Mesodermal cell (in vitro differentiated cells): Measurements from ENCODE around the gene TLX1.
A peak's percentile ranks its signal among the peaks of the same experiment; 100 is the strongest.

Experiments
- H3K27ac ChIP-seq: 2 replicates; pipeline ENCODE4 v1.7.0; 2013; ENCODE audit warnings: mild to moderate bottlenecking, low read depth, low read length, moderate library complexity; ENCODE audit not compliant: severe bottlenecking
- H3K36me3 ChIP-seq: 2 replicates; pipeline ENCODE4 v1.7.1; 2013; ENCODE audit warnings: mild to moderate bottlenecking, low read length, moderate library complexity; ENCODE audit not compliant: control insufficient read depth, insufficient read depth
- H3K4me1 ChIP-seq: one replicate; pipeline ENCODE4 v1.7.1; 2013; ENCODE audit warnings: mild to moderate bottlenecking, low read length; ENCODE audit not compliant: insufficient read depth, control insufficient read depth, poor library complexity, severe bottlenecking
- H3K4me3 ChIP-seq: 2 replicates; pipeline ENCODE4 v1.7.0; 2013; ENCODE audit warnings: low read length, control low read depth, mild to moderate bottlenecking; ENCODE audit not compliant: insufficient read depth, poor library complexity, severe bottlenecking; ENCODE audit errors: extremely low read depth
- H3K9me3 ChIP-seq: 2 replicates; pipeline ENCODE4 v1.7.1; 2013; ENCODE audit warnings: mild to moderate bottlenecking, low read length, moderate library complexity; ENCODE audit not compliant: control insufficient read depth
- WGBS, 2 experiments: methylation state at CpG; one replicate each; pipeline ENCODE4 v1.1.5; 2013; ENCODE audit warnings: missing lambda C conversion rate in 2 of 2; ENCODE audit not compliant: insufficient coverage in 2 of 2; 5-methylcytosine and 5-hydroxymethylcytosine counted together

TLX1 gene

GRCh38 chr10:101095004-101095403 is 36.1 kb upstream of the TLX1 start:
- WGBS, 2 experiments, result 86 to 98% methylated on average over 4 to 5 of the region's 6 CpGs
- peaks cover 12% of the 10 kb centered on the region for H3K4me1 ChIP-seq

DNA sequence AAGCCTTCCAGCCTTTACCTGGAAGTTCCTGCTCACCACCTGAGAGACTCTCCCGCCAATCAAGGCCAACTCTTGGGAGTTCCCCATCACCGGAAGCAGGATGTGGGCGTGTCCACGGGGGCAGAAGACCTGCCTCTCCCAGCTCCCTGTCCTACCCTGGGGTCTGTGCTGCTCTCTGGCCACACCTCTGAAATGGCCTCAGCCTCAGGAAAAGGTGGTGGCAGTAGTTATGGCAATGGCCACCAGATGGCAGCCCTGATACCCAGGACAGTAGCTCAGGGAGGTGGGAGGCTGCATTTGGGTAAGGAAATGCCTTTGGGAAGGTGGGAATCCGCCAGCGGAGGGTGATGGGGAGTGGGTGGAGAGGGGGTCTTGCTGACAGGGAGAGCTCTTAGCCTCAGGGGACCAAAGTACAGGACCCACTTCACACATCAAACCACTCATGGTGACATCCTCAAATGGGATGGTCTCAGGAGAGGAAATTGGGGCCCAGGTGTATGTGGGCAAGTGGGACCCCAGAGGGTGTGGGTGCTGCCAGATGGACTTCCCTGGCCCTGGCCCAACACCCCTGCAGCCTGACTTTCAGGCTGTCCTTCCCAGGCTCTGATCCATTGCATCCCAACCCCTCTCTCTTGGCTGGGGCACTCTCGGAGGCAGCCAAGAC is 35.4 kb upstream of the TLX1 start:
- Histone ChIP-seq H3K27ac (no peak overlapping the region), H3K4me3 (no peak overlapping the region), H3K36me3 (no peaks in the 10 kb centered on the region), H3K9me3 (no peaks in the 10 kb centered on the region), H3K4me1 (peaks cover 12% of the 10 kb centered on the region)
- WGBS, 2 experiments, result 8 to 15% methylated on average over 2 of the region's 7 CpGs

More at GRCh38 chr10:101095004-101095403, 36.1 kb upstream of the TLX1 start:
- Histone ChIP-seq H3K36me3 (no peaks in the 10 kb centered on the region), H3K4me3 (no peak overlapping the region), H3K9me3 (no peaks in the 10 kb centered on the region), H3K27ac (no peak overlapping the region)

- 93 to 95% methylated on average over 3 to 4 of the region's 4 CpGs for WGBS, 2 experiments
- H3K4me3 ChIP-seq, result no peak overlapping the region
- H3K27ac ChIP-seq, result no peak overlapping the region
- peaks cover 12% of the 10 kb centered on the region for H3K4me1 ChIP-seq
- no peaks in the 10 kb centered on the region for H3K9me3 ChIP-seq
- H3K36me3 ChIP-seq, result no peaks in the 10 kb centered on the region
Observed at GRCh38 chr10:101096378-101096777, 34.7 kb upstream of the TLX1 start.

- H3K4me1 ChIP-seq, result peaks cover 12% of the 10 kb centered on the region
- H3K9me3 ChIP-seq, result no peaks in the 10 kb centered on the region
- peak overlapping the region; percentile 13 for H3K27ac ChIP-seq
- H3K36me3 ChIP-seq, result no peaks in the 10 kb centered on the region
- no peak overlapping the region for H3K4me3 ChIP-seq
- WGBS, 2 experiments, result 43 to 44% methylated on average over 2 to 4 of the region's 4 CpGs
Observed at GRCh38 chr10:101097881-101098280, 33.2 kb upstream of the TLX1 start.

DNA sequence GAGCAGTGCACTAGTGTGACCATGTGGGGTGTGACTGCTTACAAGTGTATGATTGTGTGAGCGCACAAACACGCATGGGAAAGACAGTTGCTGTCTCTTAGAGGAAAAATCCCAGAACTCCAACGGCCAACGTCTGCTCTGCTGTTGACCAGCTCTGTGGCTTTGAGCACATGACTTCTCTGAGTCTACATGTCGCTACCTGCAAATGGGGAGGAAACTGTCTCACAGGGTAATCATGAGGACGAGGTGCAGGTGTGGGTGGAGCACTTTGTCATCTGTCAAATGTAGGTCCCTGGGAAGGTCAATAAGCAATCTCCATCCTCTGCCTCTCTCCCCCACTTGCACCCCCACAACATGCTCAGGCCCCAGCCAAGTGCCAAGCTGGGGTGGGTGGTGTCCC is 31.2 kb upstream of the TLX1 start:
- no peak overlapping the region for H3K4me3 ChIP-seq
- WGBS, 2 experiments, result 95 to 96% methylated on average over 4 to 5 of the region's 6 CpGs
- H3K9me3 ChIP-seq, result no peaks in the 10 kb centered on the region
- H3K4me1 ChIP-seq, result peaks cover 9% of the 10 kb centered on the region
- H3K27ac ChIP-seq, result no peak overlapping the region
- no peaks in the 10 kb centered on the region for H3K36me3 ChIP-seq

- WGBS, 2 experiments, result 68 to 75% methylated on average over 4 of the region's 4 CpGs
Observed at GRCh38 chr10:101101372-101101881, 29.7 kb upstream of the TLX1 start.

DNA sequence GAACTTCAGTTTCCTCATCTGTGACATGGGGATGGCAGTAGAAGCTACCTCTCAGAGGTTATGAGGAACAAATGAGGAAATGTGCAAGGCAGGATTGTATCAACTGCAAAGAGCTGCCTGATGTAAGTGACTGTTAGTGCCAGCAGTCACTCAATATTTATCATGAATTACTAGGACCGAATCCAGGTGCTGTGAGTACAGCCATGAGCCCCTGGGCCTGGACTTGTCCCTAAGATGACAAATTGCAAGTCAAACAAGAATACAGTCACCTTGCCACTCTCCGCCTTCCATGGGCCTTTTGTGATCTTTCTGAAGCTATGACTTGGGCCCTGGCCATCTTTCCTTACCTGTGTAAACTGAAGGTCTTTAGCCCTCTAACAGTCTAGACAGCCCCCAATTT is 27.7 kb upstream of the TLX1 start:
- Histone ChIP-seq H3K4me3 (no peak overlapping the region), H3K36me3 (no peaks in the 10 kb centered on the region), H3K27ac (no peak overlapping the region), H3K4me1 (no peaks in the 10 kb centered on the region), H3K9me3 (no peaks in the 10 kb centered on the region)
- 82 to 89% methylated on average over 2 of the region's 2 CpGs for WGBS, 2 experiments

More at GRCh38 chr10:101101372-101101881, 29.7 kb upstream of the TLX1 start:
- Histone ChIP-seq H3K9me3 (no peaks in the 10 kb centered on the region), H3K27ac (no peak overlapping the region), H3K4me1 (peaks cover 9% of the 10 kb centered on the region), H3K4me3 (no peak overlapping the region), H3K36me3 (no peaks in the 10 kb centered on the region)

DNA sequence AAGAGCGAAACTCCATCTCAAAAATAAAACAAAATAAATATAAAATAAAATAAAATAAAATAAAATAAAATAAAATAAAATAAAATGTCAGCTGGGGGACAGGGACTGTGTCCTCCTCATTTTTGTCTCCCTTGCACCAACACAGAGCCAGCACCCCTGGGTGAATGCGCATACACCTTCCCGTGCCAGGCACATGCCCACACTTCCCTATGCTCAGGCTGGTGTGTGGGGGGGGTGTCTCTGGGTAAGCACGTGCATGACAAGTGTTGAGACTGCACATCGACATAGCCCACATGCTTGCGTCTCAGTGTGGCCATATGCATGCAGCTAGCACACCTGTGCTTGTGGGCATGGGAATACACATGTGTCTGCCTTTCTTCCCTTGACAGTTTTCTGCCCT is 24.7 kb upstream of the TLX1 start:
- H3K27ac ChIP-seq, result no peak overlapping the region
- no peaks in the 10 kb centered on the region for H3K4me1 ChIP-seq
- 87 to 100% methylated on average over 3 to 5 of the region's 6 CpGs for WGBS, 2 experiments
- H3K9me3 ChIP-seq, result no peaks in the 10 kb centered on the region
- H3K4me3 ChIP-seq, result no peak overlapping the region
- H3K36me3 ChIP-seq, result no peaks in the 10 kb centered on the region

DNA sequence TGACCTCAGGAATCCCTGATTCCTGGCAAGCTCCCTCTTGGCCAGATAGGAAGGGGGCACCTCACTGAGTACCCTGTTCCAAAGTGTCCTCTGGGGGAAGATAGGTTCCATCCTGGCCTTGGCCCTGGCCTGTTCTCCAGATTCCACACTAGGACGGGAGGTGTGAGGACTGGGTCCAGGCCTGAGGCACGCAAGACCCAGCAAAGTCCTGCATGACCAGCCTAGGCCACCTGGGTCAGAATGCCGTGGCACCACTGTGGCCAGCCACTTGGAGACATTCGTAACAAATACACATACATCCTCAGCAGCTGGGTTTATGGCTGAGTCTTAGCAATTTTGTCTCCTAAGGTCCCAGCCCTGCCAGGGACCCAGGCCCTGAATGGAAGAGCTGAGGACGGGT is 23.3 kb upstream of the TLX1 start:
- WGBS, 2 experiments, result 87% methylated on average over 4 of the region's 5 CpGs
- Histone ChIP-seq H3K4me3 (no peak overlapping the region), H3K9me3 (no peaks in the 10 kb centered on the region), H3K36me3 (no peaks in the 10 kb centered on the region), H3K4me1 (no peaks in the 10 kb centered on the region), H3K27ac (no peak overlapping the region)

DNA sequence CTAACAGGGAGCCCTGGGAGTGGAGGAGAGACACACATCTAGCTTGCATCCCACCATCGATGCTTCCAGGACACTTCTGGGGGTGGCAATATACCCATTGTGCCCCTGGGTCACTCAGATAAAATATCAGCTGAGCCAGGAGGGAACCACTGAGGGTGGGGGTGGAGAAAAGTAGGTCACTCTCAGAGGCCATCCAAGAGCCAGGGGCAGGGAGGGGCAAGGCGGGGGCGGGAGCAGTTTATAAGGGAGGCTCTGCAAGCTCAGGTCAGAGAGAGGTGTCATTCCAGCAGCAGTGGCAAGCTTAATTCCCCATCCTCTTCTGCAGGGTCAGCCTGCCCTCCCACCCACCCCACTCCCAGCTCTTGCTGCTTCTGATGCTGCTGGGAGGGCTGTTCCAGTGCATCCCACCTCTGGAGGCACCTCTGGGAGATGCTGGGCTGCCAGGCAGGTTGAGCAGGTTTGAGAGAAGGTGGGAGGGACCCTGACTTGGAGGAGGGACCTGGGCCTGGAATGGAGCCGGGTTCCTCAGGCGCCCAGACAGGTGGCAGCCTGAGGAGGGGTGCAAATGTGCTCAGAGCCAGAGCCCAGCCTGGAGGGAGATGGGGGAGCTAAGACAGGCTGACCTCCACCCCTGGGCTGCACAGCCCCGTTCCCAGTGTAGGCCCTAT is 20.1 kb upstream of the TLX1 start:
- H3K4me3 ChIP-seq, result no peak overlapping the region
- no peaks in the 10 kb centered on the region for H3K36me3 ChIP-seq
- H3K4me1 ChIP-seq, result no peaks in the 10 kb centered on the region
- no peak overlapping the region for H3K27ac ChIP-seq
- 65 to 81% methylated on average over 3 to 4 of the region's 6 CpGs for WGBS, 2 experiments
- no peaks in the 10 kb centered on the region for H3K9me3 ChIP-seq

DNA sequence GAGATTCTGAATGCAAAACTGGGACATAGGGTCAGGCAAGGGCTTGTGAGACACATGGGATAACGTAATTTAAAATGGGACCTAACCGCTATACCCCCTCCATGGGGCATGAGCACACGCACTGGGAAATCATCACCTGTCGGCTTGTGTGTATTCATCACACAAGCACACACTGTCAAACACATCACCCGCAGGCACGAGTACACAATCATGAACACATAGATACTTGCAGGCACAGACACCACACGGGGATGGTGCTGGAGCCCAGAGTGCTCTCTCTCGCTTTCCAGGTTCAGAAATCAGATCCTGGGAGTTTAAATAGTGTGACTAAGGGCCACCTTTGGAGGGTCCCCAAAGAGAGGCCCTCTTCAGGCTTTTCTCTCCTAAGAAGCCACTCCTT is 19.6 kb upstream of the TLX1 start:
- Histone ChIP-seq H3K9me3 (no peaks in the 10 kb centered on the region), H3K4me1 (no peaks in the 10 kb centered on the region), H3K36me3 (no peaks in the 10 kb centered on the region), H3K27ac (no peak overlapping the region), H3K4me3 (no peak overlapping the region)
- 92 to 97% methylated on average over 8 of the region's 8 CpGs for WGBS, 2 experiments
